Left hindlimb (tissue), 1 donor: Measurements from ENCODE around the gene HINT2.

ENCODE experiments used
- DNase-seq: peaks from one replicate; pipeline ENCODE4 v3.0.0-alpha.2; 2018

The HINT2 gene

DNA sequence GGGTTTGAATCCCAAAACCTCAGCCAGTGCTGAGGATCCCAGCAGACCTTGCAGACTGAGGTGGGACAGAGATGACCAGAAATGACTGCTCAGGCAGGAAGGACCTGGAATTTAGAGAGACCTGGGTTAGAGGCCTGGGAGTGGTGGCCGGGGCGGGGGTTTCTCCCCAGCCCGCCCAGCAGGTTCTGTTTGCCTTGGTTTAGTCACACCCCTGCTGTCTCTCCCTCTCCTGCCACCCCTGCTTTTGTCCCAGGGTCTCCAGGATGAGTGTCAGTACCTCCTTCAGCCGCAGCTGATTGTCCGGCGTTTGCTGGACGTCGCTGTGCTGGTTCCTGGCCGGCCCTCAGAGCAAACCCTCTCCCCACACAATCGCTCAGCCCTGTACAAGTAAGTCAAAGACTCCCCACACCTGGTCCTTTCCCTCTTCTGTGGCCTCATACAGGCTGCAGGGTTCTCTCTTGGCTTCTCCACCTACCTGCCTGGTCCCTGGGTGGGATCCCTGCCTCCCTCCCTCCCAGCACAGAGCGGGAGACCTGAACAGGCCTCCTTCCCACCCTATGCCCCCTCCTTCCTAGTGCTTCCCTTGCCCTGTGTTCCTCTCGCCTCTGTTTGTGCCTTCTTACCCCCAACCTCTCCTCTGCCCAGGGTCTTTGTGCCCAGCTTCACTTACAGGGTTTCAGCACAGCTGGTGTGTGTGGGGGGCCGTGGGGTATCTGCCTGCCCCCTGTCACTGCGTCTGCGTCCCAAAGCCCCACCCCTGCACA, 26.2 kb upstream of the HINT2 start:
- no peak for DNase-seq

GRCh38 chr9:35839926-35840325, 25.1 kb upstream of the HINT2 start:
- no peak for DNase-seq

- DNase-seq, result no peak
Measured at GRCh38 chr9:35836595-35836994, 21.8 kb upstream of the HINT2 start.

- no peak for DNase-seq
Measured at GRCh38 chr9:35835766-35836165, 20.9 kb upstream of the HINT2 start.

DNA sequence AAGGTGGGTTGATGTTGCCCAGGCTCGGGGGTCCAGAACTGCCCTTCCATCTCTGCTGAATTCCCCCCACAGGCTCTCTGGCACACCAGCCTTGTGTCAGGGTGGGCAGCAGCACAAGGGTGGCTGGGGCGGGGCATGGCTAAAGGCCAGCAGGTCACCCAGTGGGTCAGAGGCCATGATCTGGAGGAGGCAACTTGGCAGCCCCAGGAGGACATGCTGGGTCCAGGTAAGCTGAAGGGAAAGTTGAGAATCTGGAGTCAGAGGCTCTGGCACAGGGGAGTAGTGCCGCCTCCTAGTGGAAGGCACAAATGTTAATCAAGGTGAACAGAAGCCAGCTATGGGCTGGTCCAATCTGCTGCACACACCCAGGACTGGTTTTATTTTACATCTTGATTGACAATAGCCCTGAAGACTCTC, 20.4 kb upstream of the HINT2 start:
- DNase-seq, result no peak

GRCh38 chr9:35834260-35835215, 19.7 kb upstream of the HINT2 start:
- peak; percentile 8 for DNase-seq

GRCh38 chr9:35832814-35833213, 18.0 kb upstream of the HINT2 start:
- peak; percentile 20 for DNase-seq

GRCh38 chr9:35831040-35831439, 16.2 kb upstream of the HINT2 start:
- peak; percentile 27 for DNase-seq

GRCh38 chr9:35829764-35830096, 14.9 kb upstream of the HINT2 start:
- DNase-seq, result no peak

GRCh38 chr9:35829084-35829763, 14.4 kb upstream of the HINT2 start, which contains the start of gene TMEM8B:
Gene TMEM8B (plus strand): TSS chr9:35829228. CDS start chr9:35829448, 220 bp downstream.
- peak; percentile 97 for DNase-seq

- DNase-seq, result no peak
Measured at GRCh38 chr9:35828716-35829083, 13.9 kb upstream of the HINT2 start, which contains the start of gene FAM221B. Gene FAM221B (minus strand): TSS chr9:35828732. CDS start chr9:35826161, 2,571 bp downstream.

GRCh38 chr9:35827486-35827885, 12.6 kb upstream of the HINT2 start:
- DNase-seq, result no peak

GRCh38 chr9:35826071-35826701, 11.3 kb upstream of the HINT2 start:
- DNase-seq, result no peak

DNA sequence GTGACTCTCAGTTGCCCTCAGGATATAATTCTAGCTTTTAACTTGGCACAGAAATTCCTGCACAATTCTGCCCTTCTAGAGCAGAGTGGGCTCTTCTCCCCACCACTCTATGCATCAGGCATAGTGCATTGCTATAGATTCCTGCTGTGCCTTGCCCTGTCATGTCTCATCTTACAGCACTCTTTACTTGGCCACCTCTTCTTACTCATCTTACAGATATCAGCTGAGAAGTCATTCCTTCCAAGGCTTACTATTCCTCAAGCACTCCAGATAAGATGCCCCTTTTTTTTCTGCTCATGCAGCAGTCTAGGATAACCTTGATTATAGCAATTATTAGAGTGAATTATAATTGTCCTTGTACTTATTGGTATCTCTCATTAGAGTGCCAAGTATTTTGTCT, 8.1 kb upstream of the HINT2 start:
- DNase-seq, result no peak

- DNase-seq, result no peak
Measured at GRCh38 chr9:35820076-35820475, 5.2 kb upstream of the HINT2 start.

DNA sequence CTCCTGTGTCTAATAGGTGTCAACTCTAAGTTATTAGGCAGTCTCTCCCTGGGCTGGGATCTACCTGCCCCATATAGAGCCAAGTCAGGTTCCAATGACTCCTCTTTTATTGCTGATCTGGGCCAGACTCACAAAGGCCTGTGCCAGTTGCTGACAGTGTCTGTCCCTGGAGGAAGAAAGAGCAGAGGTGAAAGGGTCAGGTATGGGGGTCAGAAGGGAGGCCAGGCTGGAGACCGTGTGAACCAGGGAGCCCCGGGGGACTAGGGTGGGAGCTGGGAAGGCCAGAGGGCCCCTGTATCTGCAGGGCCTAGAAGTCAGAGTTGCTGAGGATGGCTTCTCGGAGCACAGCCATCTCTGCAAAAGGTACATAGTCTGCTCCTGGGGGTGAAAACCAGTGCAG, 3.5 kb upstream of the HINT2 start:
- no peak for DNase-seq

- DNase-seq, result no peak
Measured at GRCh38 chr9:35816708-35817107, 1.9 kb upstream of the HINT2 start.

DNA sequence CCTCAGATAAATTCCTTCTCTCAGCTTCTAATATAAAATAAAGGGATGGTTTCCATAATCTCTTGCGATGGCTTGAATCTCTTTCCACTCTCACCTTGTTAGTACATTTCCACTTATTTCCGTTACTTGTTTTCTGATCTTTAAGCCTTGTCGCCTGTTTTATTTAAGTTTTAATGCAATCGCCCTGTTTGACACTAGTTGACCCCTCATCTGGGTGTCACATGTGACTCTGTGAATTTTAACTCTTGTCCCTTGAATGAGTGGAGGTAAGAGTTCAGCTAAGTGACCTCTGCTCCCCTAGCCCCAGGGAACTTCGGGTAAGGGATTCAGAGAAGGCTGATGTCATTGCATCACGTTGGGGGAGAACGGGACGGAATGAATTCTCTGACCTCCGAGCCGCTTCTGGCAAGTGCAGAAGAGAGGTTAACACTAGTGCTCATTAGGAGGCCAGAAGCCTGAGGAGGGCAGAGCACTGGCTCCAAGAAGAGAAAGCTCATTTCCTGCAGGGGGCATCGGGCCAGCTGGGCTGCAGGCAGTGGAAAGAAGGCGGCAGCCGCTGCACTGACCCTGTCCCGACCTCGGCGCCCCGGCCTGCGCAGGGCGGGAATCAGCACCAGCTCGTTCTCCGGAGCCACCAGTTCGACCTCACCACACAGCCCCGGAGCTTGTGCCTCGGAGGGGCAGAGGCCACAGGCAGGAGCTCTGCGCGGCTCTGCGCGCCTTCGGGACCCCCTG, 569 bp downstream of the HINT2 start:
- DNase-seq, result peak; percentile 77

DNA sequence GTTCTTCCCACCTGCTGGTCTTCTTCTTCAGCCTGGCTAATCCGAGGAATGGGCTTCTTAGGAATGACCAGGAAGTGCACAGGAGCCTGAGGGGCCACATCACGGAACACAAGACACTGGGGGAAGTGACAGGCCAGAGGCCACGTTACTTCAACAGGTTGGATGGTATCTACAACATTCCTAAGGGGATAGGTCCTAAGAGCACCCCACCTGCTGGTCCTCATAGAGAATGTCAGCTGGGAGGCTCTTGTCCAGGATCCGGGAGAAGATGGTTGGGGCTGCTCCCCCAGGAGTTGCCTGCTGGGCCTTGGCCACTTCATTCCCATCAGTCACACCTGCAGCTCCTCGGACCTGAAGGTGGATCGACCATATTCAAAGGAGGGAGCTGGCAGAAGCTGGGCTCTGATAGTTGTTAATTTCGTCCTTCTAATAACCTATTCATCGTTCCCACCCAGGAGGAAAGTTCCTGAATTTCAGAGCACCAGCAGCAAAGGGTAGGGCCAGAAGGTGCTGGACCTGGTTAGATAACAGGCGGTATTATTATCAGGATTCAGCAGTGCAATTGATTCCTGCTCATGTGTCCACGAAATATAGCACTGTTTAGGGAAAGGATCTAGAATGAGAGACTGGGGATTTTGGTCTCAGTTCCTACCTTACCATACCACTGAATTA, 1.3 kb downstream of the HINT2 start:
- no peak for DNase-seq

- DNase-seq, result peak; percentile 95
Measured at GRCh38 chr9:35812025-35812602, 2.7 kb downstream of the HINT2 start, which contains the start of gene SPAG8. Gene SPAG8 (minus strand): TSS chr9:35812262. CDS start chr9:35812147, 115 bp downstream.
